Renal cortical epithelial cell (primary cell): ENCODE results near the gene LIN7C. TPM values are rescaled to one million over a fixed set of nuclear protein-coding genes. Genes with fewer than 3 reads are reported as not detected.

ENCODE experiments used
- DNase-seq: peaks from one replicate; pipeline ENCODE4 v3.0.0-alpha.2; 2011; ENCODE audit warnings: low read depth
- total RNA-seq: library from RNA; depleted of rRNA; stranded (reverse); fragments of >200 nt; gene quantifications from 2 replicates; pipeline ENCODE4 v1.2.3, GENCODE V29; 2014

The LIN7C gene
- total RNA-seq, 1 donor from 2014 or later = 48.8 TPM

DNA sequence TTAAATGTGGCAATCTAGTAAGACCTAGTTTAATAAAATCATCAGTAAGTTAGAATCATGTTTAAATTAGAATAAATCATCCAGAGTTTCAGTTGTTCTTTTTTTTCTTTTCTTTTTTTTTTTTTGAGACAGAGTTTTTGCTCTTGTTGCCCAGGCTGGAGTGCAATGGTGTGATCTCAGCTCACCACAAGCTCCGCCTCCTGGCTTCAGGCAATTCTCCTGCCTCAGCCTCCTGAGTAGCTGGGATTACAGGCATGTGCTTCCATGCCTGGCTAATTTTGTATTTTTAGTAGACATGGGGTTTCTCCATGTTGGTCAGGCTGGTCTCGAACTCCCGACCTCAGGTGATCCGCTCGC, 58.4 kb downstream of the LIN7C start:
- DNase-seq = peak; percentile 56

DNA sequence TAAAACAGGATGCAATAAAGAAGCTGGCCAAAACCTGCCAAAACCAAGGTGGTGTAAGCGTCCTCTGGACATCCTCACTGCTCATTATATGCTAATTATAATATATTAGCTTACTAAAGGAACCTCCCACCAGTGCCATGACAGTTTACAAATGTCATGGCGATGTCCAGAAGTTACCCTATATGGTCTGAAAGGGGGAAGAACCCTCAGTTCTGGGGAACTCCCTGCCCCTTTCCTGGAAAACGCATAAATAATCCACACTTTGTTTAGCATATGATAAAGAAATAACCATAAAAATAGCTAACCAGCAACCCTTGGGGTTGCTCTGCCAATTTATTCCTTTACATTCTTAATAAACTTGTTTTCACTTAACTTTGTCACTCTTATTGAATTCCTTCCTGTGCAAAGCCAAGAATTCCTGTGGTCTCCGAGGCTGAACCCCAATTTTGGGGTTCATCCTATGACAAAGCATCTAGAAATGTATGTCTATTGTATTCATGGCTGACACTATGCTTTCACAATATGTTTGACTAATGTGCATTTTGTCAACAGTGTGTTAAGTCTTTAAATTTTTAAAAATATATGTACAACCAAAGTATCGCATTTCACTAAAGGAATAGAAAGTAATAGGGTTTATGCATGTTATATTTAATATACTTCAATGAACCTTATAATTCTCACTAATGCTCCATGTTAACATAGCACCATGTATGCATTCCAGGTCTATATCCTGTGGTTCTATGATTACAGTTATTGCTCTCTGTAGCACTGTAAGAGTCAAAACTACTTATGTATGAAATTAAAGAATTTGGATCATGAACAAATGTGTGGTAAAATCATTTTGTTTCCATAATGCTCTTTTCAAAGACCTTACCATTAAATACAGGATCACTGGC, 59.0 kb downstream of the LIN7C start:
- DNase-seq = peak; percentile 43

DNA sequence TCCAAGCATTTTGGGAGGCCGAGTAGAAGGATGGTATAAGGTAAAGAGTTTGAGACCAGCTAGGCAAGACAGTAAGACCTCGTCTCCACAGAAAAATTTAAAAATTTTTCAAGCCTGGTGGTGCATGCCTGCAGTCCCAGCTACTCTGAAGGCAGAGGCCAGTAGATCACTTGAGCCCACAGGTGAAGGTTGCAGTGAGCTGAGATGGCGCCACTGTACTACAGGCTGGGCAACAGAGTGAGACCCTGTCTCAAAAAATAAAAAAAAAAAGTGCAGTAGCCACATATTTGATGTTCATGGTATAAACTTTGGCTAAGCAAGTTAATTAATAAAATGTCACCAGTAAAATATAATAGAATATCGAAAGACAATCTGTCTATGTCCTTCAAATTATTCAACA, 60.9 kb downstream of the LIN7C start:
- no peak for DNase-seq

DNA sequence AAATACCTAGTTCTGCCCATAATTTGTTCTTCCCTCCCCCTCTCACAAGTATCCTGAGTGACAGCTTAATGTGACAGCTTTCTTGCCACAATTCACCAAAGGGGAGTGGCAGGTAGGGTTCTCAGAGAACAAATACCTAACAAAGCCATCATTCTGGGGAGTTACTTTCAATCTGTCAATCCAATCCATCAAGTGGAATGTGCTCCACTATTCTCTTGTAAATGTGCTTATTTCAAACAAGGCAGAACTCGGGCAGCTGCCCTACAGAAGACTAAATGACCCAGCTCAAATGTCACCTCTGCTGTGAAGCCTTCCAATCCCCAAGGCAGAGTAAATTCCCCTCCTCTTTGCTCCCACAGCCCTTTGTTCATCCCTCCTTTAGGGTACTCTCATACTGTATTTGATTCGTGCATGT, 61.8 kb downstream of the LIN7C start:
- peak; percentile 54 for DNase-seq

Other genes starting within 250 kb of the LIN7C start
- gene CCDC34, start 143.6 kb downstream of the LIN7C start, total RNA-seq = 4.0 and 5.0 TPM in 2 replicates
- gene LGR4, start 34.0 kb downstream of the LIN7C start, total RNA-seq = 86.7 and 151 TPM in 2 replicates
- gene BDNF, start 193.7 kb upstream of the LIN7C start, total RNA-seq = 6.4 and 7.6 TPM in 2 replicates